H1 (cell line): ENCODE measurements around the gene NLRP10. TPM values are rescaled to one million over a fixed set of nuclear protein-coding genes. Genes with fewer than 3 reads are reported as not detected.
A peak's percentile ranks its signal among the peaks of the same experiment; 100 is the strongest.

ENCODE experiments used
- CEBPB ChIP-seq: IDR thresholded peaks from 2 replicates; pipeline ENCODE4 v1.6.1; 2012; ENCODE audit warnings: low read depth, low read length
- polyA plus RNA-seq, 7 experiments: library from polyadenylated mRNA; depleted of rRNA in 3 of 7; stranded (reverse) in 5 of 7; unstranded in 2 of 7; fragments of >200 nt in 5 of 7; fragments of 200-250 nt in 2 of 7; gene quantifications; 1 replicate in 5 of 7; 2 replicates in 1 of 7; 4 replicates in 1 of 7; pipeline versions ENCODE4 v1.2.1 to v1.2.3, GENCODE V29; 2011 to 2013; ENCODE audit warnings: missing spikeins in 2 of 7, mixed read lengths in 2 of 7
- total RNA-seq: library from RNA; stranded (reverse); fragmentation: NEBNext Ultra II Directional; extraction: Animal tissue kit (Norgen Biotek cat#: 25700); gene quantifications from 2 replicates; pipeline ENCODE4 v1.2.1, GENCODE V29; 2021
- TF ChIP-seq, protein P1 (sequence below): fragments of 300-600 bp; sonication (generic); IDR thresholded peaks from 2 replicates; pipeline ENCODE4 v1.7.1; 2012; ENCODE audit warnings: low read length, moderate library complexity, mild to moderate bottlenecking, inconsistent platforms; ENCODE audit not compliant: insufficient replicate concordance

The NLRP10 gene
- total and polyA plus RNA-seq, 2 of the 8 experiments (the other 6 are each of a cell fraction or from before 2014, with no cell fraction given), result 0.71 TPM; not detected in 1

DNA sequence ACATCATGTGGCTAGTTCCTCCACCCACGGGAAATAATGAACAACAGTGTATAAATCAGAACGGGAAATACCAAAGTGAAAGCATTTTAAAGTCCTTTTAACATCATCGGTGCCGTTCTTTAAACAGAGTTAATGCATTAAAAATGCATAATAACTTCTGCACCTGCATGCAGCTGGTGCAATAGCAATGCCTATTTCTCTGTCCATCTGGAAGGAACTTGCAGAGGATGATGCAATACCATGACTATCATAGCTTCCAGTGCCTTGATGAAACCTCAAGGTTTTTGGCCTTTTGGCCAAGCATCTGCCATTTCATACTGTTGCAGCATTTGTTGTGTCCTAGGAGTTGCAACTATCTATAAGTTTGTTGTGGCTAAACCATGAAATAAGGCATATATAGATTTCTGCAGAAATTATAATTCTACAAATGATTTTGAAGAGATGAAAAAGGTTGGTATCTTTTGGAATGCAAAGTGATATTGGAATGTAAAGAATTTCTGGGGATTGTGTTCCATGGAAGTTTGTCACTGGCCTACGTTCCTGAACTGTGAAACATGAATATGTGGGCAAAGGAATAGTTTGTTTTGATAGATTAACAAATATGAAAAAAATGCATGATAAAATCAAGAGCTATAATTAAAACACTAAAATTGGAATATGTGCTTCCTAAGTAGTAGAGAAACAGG is 12.1 kb upstream of the NLRP10 start (continued):
- TF ChIP-seq, protein P1, sequence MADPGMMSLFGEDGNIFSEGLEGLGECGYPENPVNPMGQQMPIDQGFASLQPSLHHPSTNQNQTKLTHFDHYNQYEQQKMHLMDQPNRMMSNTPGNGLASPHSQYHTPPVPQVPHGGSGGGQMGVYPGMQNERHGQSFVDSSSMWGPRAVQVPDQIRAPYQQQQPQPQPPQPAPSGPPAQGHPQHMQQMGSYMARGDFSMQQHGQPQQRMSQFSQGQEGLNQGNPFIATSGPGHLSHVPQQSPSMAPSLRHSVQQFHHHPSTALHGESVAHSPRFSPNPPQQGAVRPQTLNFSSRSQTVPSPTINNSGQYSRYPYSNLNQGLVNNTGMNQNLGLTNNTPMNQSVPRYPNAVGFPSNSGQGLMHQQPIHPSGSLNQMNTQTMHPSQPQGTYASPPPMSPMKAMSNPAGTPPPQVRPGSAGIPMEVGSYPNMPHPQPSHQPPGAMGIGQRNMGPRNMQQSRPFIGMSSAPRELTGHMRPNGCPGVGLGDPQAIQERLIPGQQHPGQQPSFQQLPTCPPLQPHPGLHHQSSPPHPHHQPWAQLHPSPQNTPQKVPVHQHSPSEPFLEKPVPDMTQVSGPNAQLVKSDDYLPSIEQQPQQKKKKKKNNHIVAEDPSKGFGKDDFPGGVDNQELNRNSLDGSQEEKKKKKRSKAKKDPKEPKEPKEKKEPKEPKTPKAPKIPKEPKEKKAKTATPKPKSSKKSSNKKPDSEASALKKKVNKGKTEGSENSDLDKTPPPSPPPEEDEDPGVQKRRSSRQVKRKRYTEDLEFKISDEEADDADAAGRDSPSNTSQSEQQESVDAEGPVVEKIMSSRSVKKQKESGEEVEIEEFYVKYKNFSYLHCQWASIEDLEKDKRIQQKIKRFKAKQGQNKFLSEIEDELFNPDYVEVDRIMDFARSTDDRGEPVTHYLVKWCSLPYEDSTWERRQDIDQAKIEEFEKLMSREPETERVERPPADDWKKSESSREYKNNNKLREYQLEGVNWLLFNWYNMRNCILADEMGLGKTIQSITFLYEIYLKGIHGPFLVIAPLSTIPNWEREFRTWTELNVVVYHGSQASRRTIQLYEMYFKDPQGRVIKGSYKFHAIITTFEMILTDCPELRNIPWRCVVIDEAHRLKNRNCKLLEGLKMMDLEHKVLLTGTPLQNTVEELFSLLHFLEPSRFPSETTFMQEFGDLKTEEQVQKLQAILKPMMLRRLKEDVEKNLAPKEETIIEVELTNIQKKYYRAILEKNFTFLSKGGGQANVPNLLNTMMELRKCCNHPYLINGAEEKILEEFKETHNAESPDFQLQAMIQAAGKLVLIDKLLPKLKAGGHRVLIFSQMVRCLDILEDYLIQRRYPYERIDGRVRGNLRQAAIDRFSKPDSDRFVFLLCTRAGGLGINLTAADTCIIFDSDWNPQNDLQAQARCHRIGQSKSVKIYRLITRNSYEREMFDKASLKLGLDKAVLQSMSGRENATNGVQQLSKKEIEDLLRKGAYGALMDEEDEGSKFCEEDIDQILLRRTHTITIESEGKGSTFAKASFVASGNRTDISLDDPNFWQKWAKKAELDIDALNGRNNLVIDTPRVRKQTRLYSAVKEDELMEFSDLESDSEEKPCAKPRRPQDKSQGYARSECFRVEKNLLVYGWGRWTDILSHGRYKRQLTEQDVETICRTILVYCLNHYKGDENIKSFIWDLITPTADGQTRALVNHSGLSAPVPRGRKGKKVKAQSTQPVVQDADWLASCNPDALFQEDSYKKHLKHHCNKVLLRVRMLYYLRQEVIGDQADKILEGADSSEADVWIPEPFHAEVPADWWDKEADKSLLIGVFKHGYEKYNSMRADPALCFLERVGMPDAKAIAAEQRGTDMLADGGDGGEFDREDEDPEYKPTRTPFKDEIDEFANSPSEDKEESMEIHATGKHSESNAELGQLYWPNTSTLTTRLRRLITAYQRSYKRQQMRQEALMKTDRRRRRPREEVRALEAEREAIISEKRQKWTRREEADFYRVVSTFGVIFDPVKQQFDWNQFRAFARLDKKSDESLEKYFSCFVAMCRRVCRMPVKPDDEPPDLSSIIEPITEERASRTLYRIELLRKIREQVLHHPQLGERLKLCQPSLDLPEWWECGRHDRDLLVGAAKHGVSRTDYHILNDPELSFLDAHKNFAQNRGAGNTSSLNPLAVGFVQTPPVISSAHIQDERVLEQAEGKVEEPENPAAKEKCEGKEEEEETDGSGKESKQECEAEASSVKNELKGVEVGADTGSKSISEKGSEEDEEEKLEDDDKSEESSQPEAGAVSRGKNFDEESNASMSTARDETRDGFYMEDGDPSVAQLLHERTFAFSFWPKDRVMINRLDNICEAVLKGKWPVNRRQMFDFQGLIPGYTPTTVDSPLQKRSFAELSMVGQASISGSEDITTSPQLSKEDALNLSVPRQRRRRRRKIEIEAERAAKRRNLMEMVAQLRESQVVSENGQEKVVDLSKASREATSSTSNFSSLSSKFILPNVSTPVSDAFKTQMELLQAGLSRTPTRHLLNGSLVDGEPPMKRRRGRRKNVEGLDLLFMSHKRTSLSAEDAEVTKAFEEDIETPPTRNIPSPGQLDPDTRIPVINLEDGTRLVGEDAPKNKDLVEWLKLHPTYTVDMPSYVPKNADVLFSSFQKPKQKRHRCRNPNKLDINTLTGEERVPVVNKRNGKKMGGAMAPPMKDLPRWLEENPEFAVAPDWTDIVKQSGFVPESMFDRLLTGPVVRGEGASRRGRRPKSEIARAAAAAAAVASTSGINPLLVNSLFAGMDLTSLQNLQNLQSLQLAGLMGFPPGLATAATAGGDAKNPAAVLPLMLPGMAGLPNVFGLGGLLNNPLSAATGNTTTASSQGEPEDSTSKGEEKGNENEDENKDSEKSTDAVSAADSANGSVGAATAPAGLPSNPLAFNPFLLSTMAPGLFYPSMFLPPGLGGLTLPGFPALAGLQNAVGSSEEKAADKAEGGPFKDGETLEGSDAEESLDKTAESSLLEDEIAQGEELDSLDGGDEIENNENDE, result no peak
- peak; percentile 95 for TF ChIP-seq CEBPB
